Right lung (tissue), 10 donors: ENCODE measurements around the gene SEM1. TPM values are rescaled to one million over a fixed set of nuclear protein-coding genes. Genes with fewer than 3 reads are reported as not detected.
A peak's percentile ranks its signal among the peaks of the same experiment; 100 is the strongest.
"Not testable (repeated sequence)": the region's sequence is repeated elsewhere in the genome, so short reads cannot be mapped to it uniquely, and the experiment has no call there.

Source experiments
- DNase-seq, 2 donors: peaks; one replicate each; pipeline ENCODE4 v3.0.0-alpha.2; 2013
- long read RNA-seq, 8 donors: transcript quantifications; one replicate each; lab custom pipeline, GENCODE V29; 2026
- polyA plus RNA-seq, 5 donors: library from polyadenylated mRNA; unstranded; fragments of 120-200 nt; gene quantifications; one replicate each; pipeline versions ENCODE4 v1.2.1 to v1.2.3, GENCODE V29; 2013; ENCODE audit warnings: inconsistent platforms in 1 of 5, low replicate concordance in 1 of 5; ENCODE audit not compliant: insufficient read length in 5 of 5, insufficient read depth in 1 of 5

SEM1 gene
- 100 to 1,000 TPM; 166 to 215 (median 191) TPM for polyA plus RNA-seq
- long read RNA-seq, donor 1, transcript SEM1-201 (3 exons, 1,314 nt), result major isoform, 282 of 332 reads
- long read RNA-seq, donor 1, transcript SEM1-209 (2 exons, 2,773 nt), result minor isoform, 42 of 332 reads
- long read RNA-seq, donor 1, partial matches to known transcripts, result 7 of 332 reads
- long read RNA-seq, donor 1, other reads (novel, unspliced or antisense), result 0 of 332 reads
- long read RNA-seq, donor 2, transcript SEM1-201 (3 exons, 1,314 nt), result major isoform, 159 of 168 reads
- long read RNA-seq, donor 2, transcript SEM1-209 (2 exons, 2,773 nt), result minor isoform, 8 of 168 reads
- long read RNA-seq, donor 2, partial matches to known transcripts, result 0 of 168 reads
- long read RNA-seq, donor 2, other reads (novel, unspliced or antisense), result 0 of 168 reads
- long read RNA-seq, donor 3, transcript SEM1-201 (3 exons, 1,314 nt), result major isoform, 214 of 248 reads
- long read RNA-seq, donor 3, transcript SEM1-209 (2 exons, 2,773 nt), result minor isoform, 33 of 248 reads
- long read RNA-seq, donor 3, partial matches to known transcripts, result 0 of 248 reads
- long read RNA-seq, donor 3, other reads (novel, unspliced or antisense), result 0 of 248 reads
- long read RNA-seq, donor 4, transcript SEM1-201 (3 exons, 1,314 nt), result major isoform, 140 of 165 reads
- long read RNA-seq, donor 4, transcript SEM1-209 (2 exons, 2,773 nt), result minor isoform, 25 of 165 reads
- long read RNA-seq, donor 4, partial matches to known transcripts, result 0 of 165 reads
- long read RNA-seq, donor 4, other reads (novel, unspliced or antisense), result 0 of 165 reads
- long read RNA-seq, donor 5, transcript SEM1-201 (3 exons, 1,314 nt), result major isoform, 314 of 345 reads
- long read RNA-seq, donor 5, transcript SEM1-209 (2 exons, 2,773 nt), result minor isoform, 31 of 345 reads
- long read RNA-seq, donor 5, partial matches to known transcripts, result 0 of 345 reads
- long read RNA-seq, donor 5, other reads (novel, unspliced or antisense), result 0 of 345 reads
- long read RNA-seq, donor 6, transcript SEM1-201 (3 exons, 1,314 nt), result major isoform, 241 of 271 reads
- long read RNA-seq, donor 6, transcript SEM1-209 (2 exons, 2,773 nt), result minor isoform, 27 of 271 reads
- long read RNA-seq, donor 6, partial matches to known transcripts, result 0 of 271 reads
- long read RNA-seq, donor 6, other reads (novel, unspliced or antisense), result 0 of 271 reads
- long read RNA-seq, donor 7, transcript SEM1-201 (3 exons, 1,314 nt), result major isoform, 115 of 127 reads
- long read RNA-seq, donor 7, transcript SEM1-209 (2 exons, 2,773 nt), result minor isoform, 10 of 127 reads
- long read RNA-seq, donor 7, partial matches to known transcripts, result 0 of 127 reads
- long read RNA-seq, donor 7, other reads (novel, unspliced or antisense), result 0 of 127 reads
- long read RNA-seq, donor 8, transcript SEM1-209 (2 exons, 2,773 nt), result minor isoform, 14 of 132 reads
- long read RNA-seq, donor 8, transcript SEM1-201 (3 exons, 1,314 nt), result major isoform, 118 of 132 reads
- long read RNA-seq, donor 8, partial matches to known transcripts, result 0 of 132 reads
- long read RNA-seq, donor 8, other reads (novel, unspliced or antisense), result 0 of 132 reads

DNA sequence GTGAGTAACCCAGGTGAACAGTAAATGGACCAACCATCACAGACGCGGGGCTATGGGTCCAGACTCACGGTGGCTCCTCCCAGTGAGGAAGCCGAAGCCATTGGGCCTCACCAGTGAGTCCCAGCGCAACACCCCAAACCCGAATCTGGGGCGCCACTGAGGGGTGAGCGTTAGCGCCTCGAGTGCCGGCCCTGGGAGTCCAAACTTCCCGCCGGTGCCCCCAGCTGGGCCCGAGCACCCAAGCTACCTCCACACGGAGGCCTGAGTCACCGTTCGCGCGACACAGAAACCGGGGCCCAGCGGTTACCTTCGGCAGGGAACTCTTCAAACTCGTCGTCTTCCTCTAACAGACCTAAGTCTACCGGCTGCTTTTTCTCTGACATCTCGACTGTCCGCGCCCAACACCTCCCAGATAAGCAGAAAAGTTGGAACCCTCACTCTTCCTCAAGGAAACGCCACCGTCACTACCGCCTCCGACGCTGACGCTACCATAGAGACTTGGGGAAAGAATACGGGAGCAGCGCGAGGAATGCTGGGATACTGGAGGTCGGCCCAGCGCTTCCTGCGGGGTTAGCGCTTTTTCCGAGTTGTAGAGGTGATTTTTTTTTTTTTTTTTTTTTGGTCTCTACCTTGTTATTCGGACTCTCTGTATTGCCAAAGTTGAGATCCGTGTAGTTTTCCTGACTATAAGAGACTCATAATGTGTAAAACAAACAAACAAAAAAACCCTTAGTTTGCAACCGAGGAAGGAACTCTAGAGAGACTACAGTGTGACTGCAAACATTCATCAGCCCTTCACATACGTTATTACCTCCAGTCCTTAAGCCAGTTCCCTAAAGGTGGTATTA is at the start of gene SEM1:
TSS of gene SEM1 (minus strand) at position 466 of the 848 bp plus-strand sequence. CDS start at position 383, 83 bp downstream.
- peak; percentile 85 to 86 for DNase-seq

DNA sequence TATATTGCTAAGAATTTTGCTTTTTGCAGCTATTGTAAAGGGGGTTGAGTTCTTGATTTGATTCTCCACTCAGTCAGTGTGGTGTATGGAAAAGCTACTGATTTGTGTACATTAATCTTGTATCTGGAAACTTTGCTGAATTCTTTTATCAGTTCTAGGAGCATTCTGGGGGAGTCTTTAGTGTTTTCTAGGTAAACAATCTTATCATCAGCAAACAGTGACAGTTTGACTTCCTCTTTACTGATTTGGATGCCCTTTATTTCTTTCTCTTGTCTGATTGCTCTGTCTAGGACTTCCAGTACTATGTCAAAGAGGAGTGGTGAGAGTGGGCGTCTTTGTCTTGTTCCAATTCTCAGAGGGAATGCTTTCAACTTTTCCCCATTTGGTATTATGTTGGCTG is 48.2 kb upstream of the SEM1 start:
- not testable (repeated sequence) for DNase-seq

DNA sequence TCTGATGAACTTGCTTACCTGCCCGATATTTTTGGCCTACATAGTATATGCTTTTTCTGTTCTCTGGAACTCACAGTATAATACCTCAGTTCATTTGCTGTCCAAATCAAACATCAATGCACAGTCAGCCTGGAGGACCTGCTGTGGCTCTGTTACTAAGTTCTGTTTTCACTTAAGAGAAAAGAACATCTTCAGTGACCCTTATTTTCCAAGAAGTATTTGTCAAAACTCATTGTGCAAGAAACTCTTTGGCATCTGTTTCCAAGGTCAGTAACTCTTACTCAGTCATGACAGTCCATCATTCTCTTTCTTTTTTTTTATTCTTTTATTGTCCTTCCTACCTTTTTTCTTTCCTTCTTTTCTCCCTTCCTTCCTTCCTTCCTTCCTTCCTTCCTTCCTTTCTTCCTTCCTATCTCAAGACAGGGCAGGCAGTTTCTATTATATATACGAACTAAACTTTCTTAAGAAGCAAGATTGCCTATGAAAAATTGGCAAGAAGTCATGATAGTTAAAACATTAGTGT is 37.8 kb upstream of the SEM1 start:
- no peak for DNase-seq

DNA sequence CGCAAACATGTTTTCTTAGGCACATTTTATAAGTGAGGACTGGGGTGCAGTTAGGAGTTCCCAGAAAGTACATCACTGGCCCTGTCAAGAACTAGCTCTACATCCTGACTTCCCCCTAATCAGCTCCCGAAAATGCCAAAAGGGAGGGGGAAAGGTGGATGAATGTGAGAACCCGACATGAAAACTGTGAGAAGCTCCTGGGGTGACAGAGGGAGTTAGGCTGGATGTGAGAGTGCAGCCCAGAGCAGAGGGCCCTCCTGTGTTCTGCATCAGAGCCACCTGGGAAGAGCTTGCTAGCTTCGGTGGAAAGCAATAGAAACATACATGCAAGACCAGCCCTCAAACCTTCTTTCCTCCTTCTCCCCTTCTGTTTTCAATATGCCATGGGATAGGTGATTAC is 30.5 kb upstream of the SEM1 start:
- no peak for DNase-seq

- no peak for DNase-seq
Measured at GRCh38 chr7:96739609-96740008, 30.0 kb upstream of the SEM1 start.

DNA sequence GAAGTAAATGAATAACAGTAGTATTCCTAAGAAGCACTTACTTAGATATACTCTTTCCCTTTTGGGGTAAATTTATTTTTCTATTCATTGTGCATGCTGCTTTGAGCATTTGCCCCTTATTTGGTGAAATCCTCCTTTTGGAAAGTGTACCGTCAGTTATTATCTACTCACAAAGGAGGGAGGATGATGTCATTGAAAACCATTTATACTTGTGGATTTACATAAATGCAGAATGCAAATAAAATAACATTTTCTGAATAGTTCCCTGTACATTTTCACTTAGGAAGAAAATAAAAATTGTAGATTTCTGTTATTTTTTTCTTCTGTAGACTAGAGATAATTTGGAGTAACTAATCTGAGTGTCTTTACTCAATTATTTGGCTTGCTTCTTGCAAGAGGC is 29.5 kb upstream of the SEM1 start:
- no peak for DNase-seq

- DNase-seq, result no peak
Measured at GRCh38 chr7:96738705-96739104, 29.1 kb upstream of the SEM1 start.

- no peak for DNase-seq
Measured at GRCh38 chr7:96737545-96738050, 28.0 kb upstream of the SEM1 start.

GRCh38 chr7:96734343-96734742 is 24.7 kb upstream of the SEM1 start:
- no peak for DNase-seq

- no peak for DNase-seq
Measured at GRCh38 chr7:96729820-96730219, 20.2 kb upstream of the SEM1 start.

- no peak for DNase-seq
Measured at GRCh38 chr7:96728139-96728538, 18.5 kb upstream of the SEM1 start.

- DNase-seq, result no peak
Measured at GRCh38 chr7:96727534-96728088, 18.0 kb upstream of the SEM1 start.

- no peak for DNase-seq
Measured at GRCh38 chr7:96723622-96724021, 14.0 kb upstream of the SEM1 start.

DNA sequence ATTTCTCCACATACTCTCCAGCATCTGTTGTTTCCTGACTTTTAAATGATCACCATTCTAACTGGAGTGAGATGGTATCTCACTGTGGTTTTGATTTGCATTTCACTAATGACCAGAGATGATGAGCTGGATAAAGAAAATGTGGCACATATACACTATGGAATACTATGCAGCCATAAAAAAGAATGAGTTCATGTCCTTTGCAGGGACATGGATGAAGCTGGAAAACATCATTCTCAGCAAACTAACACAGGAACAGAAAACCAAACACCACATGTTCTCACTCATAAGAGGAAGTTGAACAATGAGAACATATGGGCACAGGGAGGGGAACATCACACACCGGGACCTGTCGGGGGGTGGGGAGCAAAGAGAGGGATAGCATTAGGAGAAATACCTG is 13.3 kb upstream of the SEM1 start:
- not testable (repeated sequence) for DNase-seq

DNA sequence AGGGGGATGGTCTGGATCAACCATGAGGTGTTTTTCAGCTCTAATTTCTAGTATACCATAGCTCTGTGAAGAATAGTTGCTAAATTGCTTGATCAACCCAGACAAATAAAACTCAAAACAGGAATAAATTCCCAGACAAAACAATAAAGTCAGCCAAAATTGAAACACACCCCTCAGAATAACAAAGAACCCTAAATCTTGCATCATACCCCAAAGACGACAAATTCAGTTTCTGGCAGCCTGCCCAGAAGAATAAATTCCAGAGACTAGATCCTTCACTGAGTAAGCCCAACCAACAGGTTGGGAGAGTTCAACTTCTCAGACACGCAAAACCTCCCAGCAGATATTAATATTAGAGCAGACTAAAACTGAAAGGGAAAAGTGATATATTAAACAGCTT is 11.2 kb upstream of the SEM1 start:
- peak in 1 of 2 donors; percentile 6 for DNase-seq

DNA sequence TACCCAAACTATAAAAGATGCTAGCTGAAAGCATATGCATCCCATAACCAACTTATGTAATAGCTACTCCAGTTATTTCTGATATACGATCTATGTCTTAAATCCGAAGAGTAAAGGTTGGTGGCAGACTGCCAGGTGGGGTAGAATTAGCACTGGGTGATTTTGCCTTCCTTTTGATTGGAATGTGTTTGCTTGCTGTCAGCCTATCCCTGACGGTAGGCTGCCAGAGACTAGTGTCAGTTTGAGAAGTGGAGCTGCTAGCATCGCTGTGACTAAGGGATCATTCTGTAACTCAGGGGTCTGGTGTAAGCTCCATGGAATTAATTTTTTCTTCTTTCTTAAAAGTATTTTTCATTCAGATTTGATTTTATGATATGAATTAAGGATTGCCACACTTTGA is 9.5 kb upstream of the SEM1 start:
- no peak for DNase-seq

DNA sequence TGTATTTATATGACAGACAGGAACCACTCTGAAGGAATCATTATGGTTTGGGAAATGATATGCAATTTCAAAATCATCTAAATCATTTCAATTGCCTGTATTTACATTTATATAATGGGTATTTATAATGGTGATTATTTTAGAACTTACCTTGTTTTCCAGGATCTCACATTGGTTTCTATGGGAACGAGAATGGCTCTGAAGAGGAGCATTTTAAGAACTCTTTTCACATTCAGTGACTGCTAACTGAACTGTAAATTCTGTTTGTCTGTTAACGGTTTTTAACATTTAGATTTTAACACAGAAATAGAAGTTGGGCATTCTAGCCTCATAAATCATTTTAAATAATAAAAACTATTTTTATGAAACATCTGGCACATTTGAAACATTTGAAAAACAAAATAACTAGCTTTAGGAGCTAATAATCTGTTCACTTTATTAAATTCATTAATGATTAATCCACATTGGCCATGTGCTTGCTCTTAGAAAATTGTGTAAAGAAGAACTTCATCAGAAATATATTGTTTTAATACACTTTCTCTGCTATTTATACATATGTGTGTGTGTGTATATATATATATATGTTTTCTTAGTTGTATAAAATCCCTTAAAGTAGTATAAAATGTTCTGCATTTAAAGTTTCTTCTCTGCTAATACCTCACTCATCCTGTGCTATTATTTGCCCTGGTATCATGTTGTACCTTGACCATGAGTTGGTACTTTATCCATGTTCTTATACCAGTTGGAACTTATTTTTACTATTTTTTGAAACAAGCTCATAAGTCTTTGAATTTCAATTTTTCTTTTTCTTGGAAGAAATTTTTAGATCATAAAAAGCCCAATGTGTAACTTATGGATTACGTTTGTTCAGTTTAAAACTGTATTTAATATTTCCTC is 8.7 kb upstream of the SEM1 start:
- DNase-seq, result no peak

DNA sequence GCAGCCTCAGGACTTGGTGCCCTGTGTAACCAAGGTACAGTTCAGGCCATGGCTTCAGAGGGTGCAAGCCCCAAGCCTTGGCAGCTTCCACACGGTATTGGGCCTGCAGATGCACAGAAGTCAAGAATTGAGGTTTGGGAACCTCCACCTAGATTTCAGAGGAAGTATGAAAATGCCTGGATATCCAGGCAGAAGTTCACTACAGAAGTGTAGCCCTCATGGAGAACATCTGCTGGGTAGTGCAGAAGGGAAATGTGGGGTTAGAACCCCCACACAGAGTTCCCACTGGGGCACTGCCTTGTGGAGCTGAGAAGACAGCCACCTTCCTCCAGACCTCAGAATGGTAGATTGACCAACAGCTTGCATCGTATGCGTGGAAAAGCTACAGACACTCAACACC is 3.4 kb upstream of the SEM1 start:
- no peak for DNase-seq
